Neutrophil (primary cell): Measurements from ENCODE around the gene USP10.

Experiments used
- H3K27ac ChIP-seq: fragments of 200-600 bp; sonication (generic); 2 replicates; pipeline ENCODE4 v1.5.1; 2016; ENCODE audit warnings: mild to moderate bottlenecking, moderate library complexity
- H3K27me3 ChIP-seq: fragments of 200-600 bp; sonication (generic); 2 replicates; pipeline ENCODE4 v1.6.0; 2016; ENCODE audit warnings: mild to moderate bottlenecking
- H3K36me3 ChIP-seq: fragments of 200-600 bp; sonication (generic); 2 replicates; pipeline ENCODE4 v1.5.1; 2017
- H3K4me1 ChIP-seq, 2 experiments: fragments of 200-600 bp in 1 of 2; sonication (generic) in 1 of 2; 1 replicate in 1 of 2; 2 replicates in 1 of 2; pipeline versions ENCODE4 v1.5.1 to v1.6.1; 2013 to 2016; ENCODE audit warnings: low read depth in 1 of 2, low read length in 1 of 2, mild to moderate bottlenecking in 1 of 2, moderate library complexity in 1 of 2; ENCODE audit not compliant: control insufficient read depth in 1 of 2, insufficient read depth in 1 of 2
- H3K4me3 ChIP-seq, 2 experiments: fragments of 200-600 bp in 1 of 2; sonication (generic) in 1 of 2; 1 replicate in 1 of 2; 2 replicates in 1 of 2; pipeline ENCODE4 v1.5.1; 2013 to 2016; ENCODE audit warnings: low read depth in 1 of 2, low read length in 1 of 2, mild to moderate bottlenecking in 1 of 2, moderate library complexity in 1 of 2
- H3K9me3 ChIP-seq: fragments of 200-600 bp; sonication (generic); 2 replicates; pipeline ENCODE4 v1.5.1; 2016
- CTCF ChIP-seq: fragments of 200-600 bp; sonication (generic); IDR thresholded peaks from 2 replicates; pipeline ENCODE4 v1.5.1; 2016; ENCODE audit warnings: antibody characterized with exemption

The USP10 gene

DNA sequence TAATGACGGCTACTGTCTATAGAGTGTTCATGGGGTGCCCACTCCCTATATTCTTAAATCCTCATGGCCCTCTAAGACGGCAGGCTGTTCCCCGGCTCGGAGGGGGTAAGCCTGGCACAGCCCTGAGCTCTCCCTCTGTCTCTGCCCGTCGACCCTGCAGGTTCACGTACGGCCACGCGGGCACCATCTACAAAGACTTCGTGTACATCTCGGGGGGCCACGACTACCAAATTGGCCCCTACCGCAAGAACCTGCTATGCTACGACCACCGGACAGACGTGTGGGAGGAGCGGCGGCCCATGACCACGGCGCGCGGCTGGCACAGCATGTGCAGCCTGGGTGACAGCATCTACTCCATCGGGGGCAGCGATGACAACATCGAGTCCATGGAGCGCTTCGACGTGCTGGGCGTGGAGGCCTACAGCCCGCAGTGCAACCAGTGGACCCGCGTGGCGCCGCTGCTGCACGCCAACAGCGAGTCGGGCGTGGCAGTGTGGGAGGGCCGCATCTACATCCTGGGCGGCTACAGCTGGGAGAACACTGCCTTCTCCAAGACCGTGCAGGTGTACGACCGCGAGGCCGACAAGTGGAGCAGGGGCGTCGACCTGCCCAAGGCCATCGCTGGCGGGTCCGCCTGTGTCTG, 38.3 kb upstream of the USP10 start:
- H3K4me3 ChIP-seq = no peak overlapping the region
- no peak for TF ChIP-seq CTCF
- no peaks in the 10 kb centered on the region for H3K27me3 ChIP-seq
- H3K27ac ChIP-seq = no peak overlapping the region
- no peaks in the 10 kb centered on the region for H3K9me3 ChIP-seq
- peaks cover 99% of the 10 kb centered on the region for H3K36me3 ChIP-seq
- no peaks in the 10 kb centered on the region for H3K4me1 ChIP-seq

DNA sequence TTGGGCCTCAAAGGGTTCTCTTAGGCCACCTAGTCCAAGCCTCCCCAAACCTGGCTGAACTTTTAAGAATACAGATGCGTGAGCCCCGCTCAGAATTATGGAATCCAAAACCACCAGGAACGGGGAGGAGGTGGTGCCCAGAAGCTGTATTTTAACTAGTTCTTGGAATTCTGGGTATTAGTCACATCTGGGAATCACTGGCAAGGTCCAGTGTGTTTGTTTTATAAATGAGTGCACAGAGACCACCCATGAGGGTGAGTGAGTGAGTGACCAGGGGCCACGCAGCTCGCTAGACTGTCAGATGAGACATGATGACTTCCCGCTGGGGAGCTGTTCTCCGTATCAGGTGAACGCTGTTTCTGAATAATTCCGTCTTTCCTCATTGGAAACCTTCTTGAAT, 37.3 kb upstream of the USP10 start:
- peaks cover 92% of the 10 kb centered on the region for H3K36me3 ChIP-seq
- no peak overlapping the region for H3K4me3 ChIP-seq
- H3K27ac ChIP-seq = no peak overlapping the region
- no peaks in the 10 kb centered on the region for H3K27me3 ChIP-seq
- no peak for TF ChIP-seq CTCF
- H3K9me3 ChIP-seq = no peaks in the 10 kb centered on the region
- no peaks in the 10 kb centered on the region for H3K4me1 ChIP-seq

GRCh38 chr16:84663433-84664101, 36.2 kb upstream of the USP10 start:
- no peak for TF ChIP-seq CTCF
- Histone ChIP-seq H3K27ac (no peak overlapping the region), H3K27me3 (no peaks in the 10 kb centered on the region), H3K9me3 (no peaks in the 10 kb centered on the region), H3K4me3 (no peak overlapping the region), H3K36me3 (peaks cover 92% of the 10 kb centered on the region), H3K4me1 (no peaks in the 10 kb centered on the region)

DNA sequence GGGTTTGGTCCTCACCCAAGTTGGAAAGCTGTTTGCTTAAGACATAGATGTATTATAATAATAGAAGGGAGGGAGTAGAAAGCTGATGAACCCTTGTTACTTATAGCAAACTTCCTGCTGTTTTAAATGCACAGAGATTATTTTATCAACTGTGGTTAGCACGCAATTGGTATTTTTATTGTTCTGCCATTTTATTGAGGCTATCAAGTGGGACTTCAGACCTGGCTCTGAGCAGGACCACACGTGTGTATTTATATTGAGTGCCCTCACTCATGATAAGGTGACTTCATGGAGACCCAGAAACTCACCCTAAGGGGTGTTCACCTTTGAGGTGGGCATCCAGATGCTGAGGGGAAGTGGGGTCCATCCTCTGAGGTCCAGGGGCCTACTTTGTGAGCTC, 34.4 kb upstream of the USP10 start:
- peaks cover 76% of the 10 kb centered on the region for H3K36me3 ChIP-seq
- H3K4me1 ChIP-seq = no peaks in the 10 kb centered on the region
- no peak overlapping the region for H3K4me3 ChIP-seq
- no peaks in the 10 kb centered on the region for H3K27me3 ChIP-seq
- TF ChIP-seq CTCF = no peak
- no peak overlapping the region for H3K27ac ChIP-seq
- no peaks in the 10 kb centered on the region for H3K9me3 ChIP-seq

DNA sequence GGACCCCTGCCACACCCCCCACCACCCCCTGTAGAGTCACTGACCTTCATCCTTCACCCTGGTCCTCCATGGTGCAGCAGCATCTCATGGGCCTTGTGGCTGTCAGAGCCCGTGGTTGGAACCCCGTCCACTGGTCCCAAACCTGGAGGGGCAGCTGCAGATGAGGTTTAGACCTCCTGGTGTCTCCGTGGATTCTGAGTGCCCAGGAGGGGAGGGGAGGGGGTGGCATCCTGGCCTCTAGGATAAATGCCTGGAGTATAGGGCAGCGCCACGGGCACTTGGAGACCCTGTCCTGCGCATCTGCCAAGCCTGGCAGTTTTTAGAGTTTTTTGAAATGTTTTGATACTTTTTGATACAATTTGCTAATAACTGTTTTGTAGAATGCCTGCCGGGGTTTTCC, 34.0 kb upstream of the USP10 start:
- Histone ChIP-seq H3K4me1 (no peaks in the 10 kb centered on the region), H3K27ac (no peak overlapping the region), H3K27me3 (no peaks in the 10 kb centered on the region), H3K36me3 (peaks cover 71% of the 10 kb centered on the region), H3K4me3 (no peak overlapping the region), H3K9me3 (no peaks in the 10 kb centered on the region)
- no peak for TF ChIP-seq CTCF
